OCI-LY3 (cell line): ENCODE data around the gene MED9.
"Not testable (repeated sequence)": the region's sequence is repeated elsewhere in the genome, so short reads cannot be mapped to it uniquely, and the experiment has no call there.

Experiments used
- H2AFZ ChIP-seq: fragments of 200-600, 300-600 bp; shearing (Covaris generic); 2 replicates; pipeline ENCODE4 v1.6.0; 2014; ENCODE audit warnings: antibody characterized with exemption, low read depth, low read length
- H3K27ac ChIP-seq: fragments of 200-600, 300-600 bp; sonication (generic); 2 replicates; pipeline ENCODE4 v1.5.1; 2014; ENCODE audit warnings: mild to moderate bottlenecking, low read length, moderate library complexity, mixed read lengths
- H3K27me3 ChIP-seq: fragments of 200-600, 300-600 bp; sonication (generic); 2 replicates; pipeline ENCODE4 v1.6.1; 2014; ENCODE audit warnings: low read depth, low read length, mixed read lengths
- H3K36me3 ChIP-seq: fragments of 200-600, 300-600 bp; sonication (generic); replicated peaks from 2 replicates; pipeline ENCODE3; 2014; ENCODE audit warnings: low read depth, low read length, mixed read lengths
- H3K4me1 ChIP-seq: fragments of 300-600, 200-600 bp; sonication (generic); 2 replicates; pipeline ENCODE4 v1.6.1; 2014; ENCODE audit warnings: low read length, mixed read lengths
- H3K4me2 ChIP-seq: fragments of 200-600, 300-600 bp; sonication (generic); 2 replicates; pipeline ENCODE4 v1.6.1; 2014; ENCODE audit warnings: low read length, mixed read lengths
- H3K4me3 ChIP-seq: fragments of 300-600, 200-600 bp; sonication (generic); 2 replicates; pipeline ENCODE4 v1.5.1; 2014; ENCODE audit warnings: antibody characterized with exemption, mild to moderate bottlenecking, low read length, moderate library complexity
- H3K79me2 ChIP-seq: fragments of 300-600, 200-600 bp; shearing (Covaris generic); 2 replicates; pipeline ENCODE4 v1.6.1; 2014; ENCODE audit warnings: mild to moderate bottlenecking, low read length, mixed read lengths
- H3K9ac ChIP-seq: fragments of 300-600, 200-600 bp; shearing (Covaris generic); 2 replicates; pipeline ENCODE4 v1.6.0; 2014; ENCODE audit warnings: mild to moderate bottlenecking, low read length, moderate library complexity
- H3K9me3 ChIP-seq: fragments of 200-600, 300-600 bp; shearing (Covaris generic); 2 replicates; pipeline ENCODE4 v1.6.1; 2014; ENCODE audit warnings: low read length, mixed read lengths; ENCODE audit not compliant: insufficient read depth
- H4K20me1 ChIP-seq: fragments of 200-600, 300-600 bp; sonication (generic); 2 replicates; pipeline ENCODE4 v1.6.1; 2016; ENCODE audit warnings: low read length, mixed read lengths; ENCODE audit not compliant: insufficient read depth
- CTCF ChIP-seq: fragments of 200-600, 300-600 bp; sonication (generic); IDR thresholded peaks from 2 replicates; pipeline ENCODE4 v1.5.1; 2014; ENCODE audit warnings: antibody characterized with exemption, low read length, low read depth
- EZH2phosphoT487 ChIP-seq: fragments of 200-600 bp; shearing (Covaris generic); IDR thresholded peaks from 2 replicates; pipeline ENCODE4 v1.6.1; 2018; ENCODE audit warnings: antibody characterized with exemption, mixed run types, low read depth

Gene MED9

GRCh38 chr17:17480593-17481148 is 3.9 kb downstream of the MED9 start:
- H3K27ac ChIP-seq: no peak overlapping the region
- H3K36me3 ChIP-seq: no peaks in the 10 kb centered on the region
- no peaks in the 10 kb centered on the region for H4K20me1 ChIP-seq
- H3K79me2 ChIP-seq: peaks cover 40% of the 10 kb centered on the region
- no peaks in the 10 kb centered on the region for H3K9me3 ChIP-seq
- H3K9ac ChIP-seq: no peak overlapping the region
- H3K4me3 ChIP-seq: no peak overlapping the region
- TF ChIP-seq EZH2phosphoT487: no peak
- TF ChIP-seq CTCF: no peak
- no peaks in the 10 kb centered on the region for H3K27me3 ChIP-seq
- no peak overlapping the region for H2AFZ ChIP-seq
- H3K4me2 ChIP-seq: no peak overlapping the region
- H3K4me1 ChIP-seq: no peaks in the 10 kb centered on the region

GRCh38 chr17:17481860-17482259 is 5.1 kb downstream of the MED9 start:
- no peak overlapping the region for H3K4me2 ChIP-seq
- TF ChIP-seq EZH2phosphoT487 (no peak), CTCF (no peak)
- H3K4me1 ChIP-seq: no peaks in the 10 kb centered on the region
- H4K20me1 ChIP-seq: no peaks in the 10 kb centered on the region
- H3K27ac ChIP-seq: no peak overlapping the region
- H3K36me3 ChIP-seq: no peaks in the 10 kb centered on the region
- no peak overlapping the region for H3K4me3 ChIP-seq
- H3K9me3 ChIP-seq: no peaks in the 10 kb centered on the region
- no peak overlapping the region for H2AFZ ChIP-seq
- H3K79me2 ChIP-seq: peaks cover 39% of the 10 kb centered on the region
- no peaks in the 10 kb centered on the region for H3K27me3 ChIP-seq
- no peak overlapping the region for H3K9ac ChIP-seq

GRCh38 chr17:17484451-17484899 is 7.7 kb downstream of the MED9 start:
- H3K27me3 ChIP-seq: no peaks in the 10 kb centered on the region
- no peak overlapping the region for H3K4me3 ChIP-seq
- no peaks in the 10 kb centered on the region for H3K9me3 ChIP-seq
- H3K27ac ChIP-seq: no peak overlapping the region
- H3K79me2 ChIP-seq: peaks cover 20% of the 10 kb centered on the region
- no peaks in the 10 kb centered on the region for H4K20me1 ChIP-seq
- H2AFZ ChIP-seq: no peak overlapping the region
- H3K4me1 ChIP-seq: no peaks in the 10 kb centered on the region
- no peak overlapping the region for H3K4me2 ChIP-seq
- no peak overlapping the region for H3K9ac ChIP-seq
- H3K36me3 ChIP-seq: no peaks in the 10 kb centered on the region
- TF ChIP-seq CTCF (no peak), EZH2phosphoT487 (no peak)

GRCh38 chr17:17485420-17485819 is 8.6 kb downstream of the MED9 start:
- Histone ChIP-seq H3K4me1 (no peaks in the 10 kb centered on the region), H3K9ac (no peak overlapping the region), H3K9me3 (no peaks in the 10 kb centered on the region), H3K36me3 (no peaks in the 10 kb centered on the region), H2AFZ (no peak overlapping the region), H3K27me3 (no peaks in the 10 kb centered on the region), H4K20me1 (no peaks in the 10 kb centered on the region), H3K27ac (no peak overlapping the region), H3K4me3 (no peak overlapping the region), H3K4me2 (no peak overlapping the region), H3K79me2 (peaks cover 20% of the 10 kb centered on the region)
- TF ChIP-seq EZH2phosphoT487 (no peak), CTCF (no peak)

- H3K27ac ChIP-seq, H3K36me3 ChIP-seq, H3K27me3 ChIP-seq, H3K4me3 ChIP-seq, H3K4me1 ChIP-seq, H4K20me1 ChIP-seq, H3K9me3 ChIP-seq, H3K4me2 ChIP-seq, H2AFZ ChIP-seq, H3K9ac ChIP-seq: not testable (repeated sequence)
- peaks cover 20% of the 10 kb centered on the region for H3K79me2 ChIP-seq
Measured at GRCh38 chr17:17486416-17486815, 9.6 kb downstream of the MED9 start.
